Endothelial cell of umbilical vein (primary cell): ENCODE measurements around the gene KIFC1. TPM values are rescaled to one million over a fixed set of nuclear protein-coding genes. Genes with fewer than 3 reads are reported as not detected.

ENCODE experiments used
- BruUV-seq: library from RNA; stranded (reverse); fragments of 400-500 nt; replicated peaks from 2 replicates; lab custom pipeline; 2021; lab: Mats Ljungman, UMichigan
- CTCF ChIA-PET: fragments of 300-600, 350-600 bp; sonication (Branson Sonifier 250); formaldehyde crosslinking; loops from one replicate; lab custom pipeline; 2021; ENCODE audit warnings: antibody characterized with exemption, inconsistent platforms; lab: Charles Lee
- POLR2A ChIA-PET: fragments of 300-600, 350-600 bp; sonication (Branson Sonifier 250); formaldehyde crosslinking; loops from one replicate; lab custom pipeline; 2021; ENCODE audit warnings: antibody characterized with exemption, inconsistent platforms; lab: Charles Lee
- DNase-seq: peaks from one replicate; pipeline ENCODE4 v3.0.0-alpha.2; 2011; ENCODE audit warnings: low read depth, low spot score
- FAIRE-seq: peaks from 2 replicates; lab custom pipeline; 2011; peaks lifted over from hg19 to GRCh38; lab: Jason Lieb, UNC
- H2AFZ ChIP-seq: 2 replicates; pipeline ENCODE4 v1.6.0; 2012; ENCODE audit warnings: low read depth, low read length, control low read depth, inconsistent platforms
- H3K27ac ChIP-seq: 2 replicates; pipeline ENCODE4 v1.5.1; 2011; ENCODE audit warnings: low read depth, mild to moderate bottlenecking, control low read depth, low read length, moderate library complexity; ENCODE audit not compliant: insufficient read depth
- H3K27me3 ChIP-seq, 2 experiments: 2 replicates each; pipeline versions ENCODE4 v1.6.0 to v1.6.1; 2011; ENCODE audit warnings: low read length in 2 of 2, mixed read lengths in 1 of 2; ENCODE audit not compliant: control insufficient read depth in 2 of 2, insufficient read depth in 2 of 2
- H3K36me3 ChIP-seq, 2 experiments: 2 replicates in 1 of 2; 3 replicates in 1 of 2; pipeline ENCODE4 v1.5.1; 2011; ENCODE audit warnings: low read length in 2 of 2, mild to moderate bottlenecking in 1 of 2, moderate library complexity in 1 of 2; ENCODE audit not compliant: control insufficient read depth in 2 of 2, insufficient read depth in 2 of 2; ENCODE audit errors: extremely low read depth in 1 of 2
- H3K4me1 ChIP-seq: 3 replicates; pipeline ENCODE4 v1.5.1; 2011; ENCODE audit warnings: mild to moderate bottlenecking, low read length; ENCODE audit not compliant: control insufficient read depth, insufficient read depth; ENCODE audit errors: extremely low read depth
- H3K4me2 ChIP-seq: 2 replicates; pipeline ENCODE4 v1.6.1; 2011; ENCODE audit warnings: low read length, control low read depth, mixed read lengths; ENCODE audit not compliant: insufficient read depth
- H3K4me3 ChIP-seq, 3 experiments: fragments of 200-600 bp in 1 of 3; sonication (generic), shearing (Covaris generic) in 1 of 3; replicated peaks in 1 of 3; 2 replicates each; pipeline ENCODE4 v1.5.1; 2011 to 2016; ENCODE audit warnings: control low read depth in 3 of 3, low read length in 3 of 3, mild to moderate bottlenecking in 2 of 3, inconsistent platforms in 1 of 3, low read depth in 1 of 3, moderate library complexity in 1 of 3; ENCODE audit not compliant: insufficient read depth in 1 of 3
- H3K79me2 ChIP-seq: 2 replicates; pipeline ENCODE4 v1.6.0; 2012; ENCODE audit warnings: low read length, inconsistent platforms; ENCODE audit not compliant: control insufficient read depth, insufficient read depth
- H3K9ac ChIP-seq: replicated peaks from 2 replicates; pipeline ENCODE3; 2011; ENCODE audit warnings: low read length, control low read depth; ENCODE audit not compliant: insufficient read depth; ENCODE audit errors: extremely low read depth
- H3K9me1 ChIP-seq: replicated peaks from 3 replicates; pipeline ENCODE4 v1.6.0; 2011; ENCODE audit warnings: mild to moderate bottlenecking, low read length; ENCODE audit not compliant: control insufficient read depth, insufficient read depth; ENCODE audit errors: extremely low read depth
- H3K9me3 ChIP-seq: replicated peaks from 2 replicates; pipeline ENCODE4 v1.5.1; 2012; ENCODE audit warnings: low read length, inconsistent platforms; ENCODE audit not compliant: control insufficient read depth, insufficient read depth
- H4K20me1 ChIP-seq: replicated peaks from 2 replicates; pipeline ENCODE3; 2011; ENCODE audit warnings: mild to moderate bottlenecking, low read length; ENCODE audit not compliant: control insufficient read depth, insufficient read depth; ENCODE audit errors: extremely low read depth
- CTCF ChIP-seq, 2 donors: IDR thresholded peaks; 1 replicate in 1 of 2; 2 replicates in 1 of 2; pipeline ENCODE4 v1.5.1; 2011; ENCODE audit warnings: low read length in 2 of 2, mild to moderate bottlenecking in 2 of 2, moderate library complexity in 2 of 2, control low read depth in 1 of 2, inconsistent platforms in 1 of 2, low read depth in 1 of 2; ENCODE audit not compliant: insufficient read depth in 1 of 2; ENCODE audit errors: extremely low read depth in 1 of 2
- POLR2A ChIP-seq: IDR thresholded peaks from 2 replicates; pipeline ENCODE4 v1.6.1; 2012; ENCODE audit warnings: low read depth, mild to moderate bottlenecking, control low read depth, low read length
- POLR2AphosphoS5 ChIP-seq: IDR thresholded peaks from 2 replicates; pipeline ENCODE4 v1.6.1; 2012; ENCODE audit warnings: low read depth, mild to moderate bottlenecking, control low read depth, low read length, moderate library complexity; ENCODE audit not compliant: insufficient read depth
- dilution Hi-C: fragments of 300-500 bp; cut with MboI; formaldehyde crosslinking; loops from one replicate; pipeline ENCODE4 v1.15.0; 2019; ENCODE audit warnings: low sequenced_read_pairs; ENCODE audit not compliant: extremely low pct_ligation_motif_present
- intact Hi-C: fragments of 100-400 bp; cut with micrococcal nuclease; formaldehyde crosslinking; loops from one replicate; pipeline ENCODE4 v1.10.0; 2022
- polyA plus RNA-seq, 4 experiments: library from polyadenylated mRNA; depleted of rRNA in 3 of 4; stranded (reverse) in 3 of 4; unstranded in 1 of 4; fragments of >200 nt; gene quantifications; 2 replicates each; pipeline versions ENCODE4 v1.2.1 to v1.2.3, GENCODE V29; 2011 to 2012; ENCODE audit warnings: missing spikeins in 1 of 4
- total RNA-seq: library from RNA; stranded (reverse); gene quantifications from 2 replicates; pipeline ENCODE4 v1.2.3, GENCODE V29; 2021
- TF ChIP-seq, protein P1 (sequence below): IDR thresholded peaks from 2 replicates; pipeline ENCODE4 v1.6.1; 2011; ENCODE audit not compliant: insufficient read depth, insufficient read length

Gene KIFC1
- total and polyA plus RNA-seq, 2 donors (not counting 3 experiments of a cell fraction or from before 2014, with no cell fraction given) = 39.3 to 63.4 TPM

DNA sequence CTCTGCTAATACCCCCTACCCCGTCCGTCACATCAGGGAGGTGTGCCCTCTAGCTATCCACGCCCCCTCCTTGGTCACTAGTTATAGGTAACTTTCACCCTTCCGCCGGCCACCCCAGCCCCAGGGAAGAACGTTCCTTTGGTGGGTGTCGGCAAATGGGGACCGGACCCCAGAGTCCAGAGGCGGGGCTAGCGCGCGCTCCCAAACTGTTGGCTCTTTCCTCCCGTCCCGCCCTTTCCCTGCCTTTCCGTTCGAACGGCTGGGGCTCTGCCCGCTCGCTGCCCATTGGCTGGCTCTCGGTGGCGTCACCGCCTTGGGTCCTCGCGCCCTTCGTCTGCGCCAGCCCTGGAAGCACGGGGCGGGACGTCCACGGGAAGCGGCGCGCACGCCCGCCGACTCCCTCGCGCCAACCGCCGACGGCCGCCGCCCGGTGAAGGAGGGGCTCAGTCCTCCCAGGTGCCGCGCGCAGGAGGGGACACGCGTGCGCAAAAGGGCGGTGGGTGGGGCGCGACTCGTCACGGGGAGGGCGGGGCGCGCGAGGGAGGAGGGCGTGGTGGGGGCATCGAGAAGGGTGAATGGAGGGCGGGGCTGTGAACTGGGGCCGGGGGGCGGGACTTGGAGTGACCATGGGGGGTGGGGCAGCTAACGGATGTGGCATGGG lies 18.6 kb downstream of the KIFC1 start:
- dilution Hi-C loops (no loop called here), intact Hi-C loops (loop anchor here (1.0 to 10.0 kb wide), 6 partner anchors 8 to 435 kb away; partner anchors contain the start of genes CUTA, KIFC1, RXRB and SLC39A7)
- ChIA-PET POLR2A (interaction anchor here (0.6 kb wide), 1 partner anchor 121 kb away, joined by 5 read pairs; the partner anchor contains the start of genes PFDN6 and WDR46), CTCF (interaction anchor here (1.2 to 1.9 kb wide), 2 partner anchors 13 to 15 kb away, joined by 4 to 6 read pairs; no protein-coding TSS in a partner anchor)
- Histone ChIP-seq H3K4me1 (peaks cover 10% of the 10 kb centered on the region), H3K27ac (peak overlapping the region; percentile 73), H3K79me2 (no peaks in the 10 kb centered on the region), H3K9ac (peak overlapping the region; percentile 77), H3K4me3 (peak overlapping the region; percentile 41 to 85 (median 71)), H3K9me1 (no peaks in the 10 kb centered on the region), H3K9me3 (no peaks in the 10 kb centered on the region), H2AFZ (peak overlapping the region; percentile 96), H3K36me3 (peaks cover 6 to 24% of the 10 kb centered on the region in 2 experiments), H4K20me1 (no peaks in the 10 kb centered on the region), H3K4me2 (peak overlapping the region; percentile 79), H3K27me3 (no peaks in the 10 kb centered on the region)
- BruUV-seq = no TSS peak
- peak; percentile 99 for DNase-seq
- peak; percentile 97 for FAIRE-seq
- TF ChIP-seq POLR2A = peak; percentile 60
- no peak for TF ChIP-seq CTCF (IDR thresholded peaks at IDR 0.05; ENCODE audit: extremely low read depth in 1 of 2, insufficient read depth in 1 of 2, low read depth in 1 of 2, low read length in 2 of 2)
- TF ChIP-seq POLR2AphosphoS5 = peak; percentile 61
- TF ChIP-seq, protein P1, sequence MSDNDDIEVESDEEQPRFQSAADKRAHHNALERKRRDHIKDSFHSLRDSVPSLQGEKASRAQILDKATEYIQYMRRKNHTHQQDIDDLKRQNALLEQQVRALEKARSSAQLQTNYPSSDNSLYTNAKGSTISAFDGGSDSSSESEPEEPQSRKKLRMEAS = peak; percentile 75
